ENCODE data around the gene ALK.

ALK gene

DNA sequence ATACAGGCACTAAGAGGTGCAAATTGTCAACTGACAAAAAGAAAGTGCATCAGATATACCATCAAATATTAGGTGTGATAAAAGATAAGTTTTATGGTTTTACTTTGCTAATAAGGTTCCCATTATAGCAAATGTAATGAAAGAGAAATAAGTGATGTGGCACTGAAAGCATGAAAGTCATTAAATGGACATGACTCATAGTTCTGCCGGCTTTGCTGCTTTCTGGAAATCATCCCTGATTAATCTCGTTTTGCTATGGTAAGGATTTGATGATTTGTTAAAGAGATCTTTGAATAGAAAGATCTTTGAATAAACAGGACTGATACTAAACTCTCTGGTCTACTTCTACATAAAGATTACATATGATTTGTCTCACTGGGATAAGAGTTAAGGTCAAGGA lies 733.5 kb downstream of the ALK start:
- H3K9me3 ChIP-seq = no peaks in the 10 kb centered on the region
- DNase-seq = no peak
- no peak overlapping the region for H3K27ac ChIP-seq
- H3K4me1 ChIP-seq = no peaks in the 10 kb centered on the region
- H3K4me3 ChIP-seq = no peak overlapping the region
- intact Hi-C loops (cut with DNase I; ENCODE audit: low total_unique reads) = no loop called here
- H3K27me3 ChIP-seq = no peaks in the 10 kb centered on the region
- TF ChIP-seq, protein P1, sequence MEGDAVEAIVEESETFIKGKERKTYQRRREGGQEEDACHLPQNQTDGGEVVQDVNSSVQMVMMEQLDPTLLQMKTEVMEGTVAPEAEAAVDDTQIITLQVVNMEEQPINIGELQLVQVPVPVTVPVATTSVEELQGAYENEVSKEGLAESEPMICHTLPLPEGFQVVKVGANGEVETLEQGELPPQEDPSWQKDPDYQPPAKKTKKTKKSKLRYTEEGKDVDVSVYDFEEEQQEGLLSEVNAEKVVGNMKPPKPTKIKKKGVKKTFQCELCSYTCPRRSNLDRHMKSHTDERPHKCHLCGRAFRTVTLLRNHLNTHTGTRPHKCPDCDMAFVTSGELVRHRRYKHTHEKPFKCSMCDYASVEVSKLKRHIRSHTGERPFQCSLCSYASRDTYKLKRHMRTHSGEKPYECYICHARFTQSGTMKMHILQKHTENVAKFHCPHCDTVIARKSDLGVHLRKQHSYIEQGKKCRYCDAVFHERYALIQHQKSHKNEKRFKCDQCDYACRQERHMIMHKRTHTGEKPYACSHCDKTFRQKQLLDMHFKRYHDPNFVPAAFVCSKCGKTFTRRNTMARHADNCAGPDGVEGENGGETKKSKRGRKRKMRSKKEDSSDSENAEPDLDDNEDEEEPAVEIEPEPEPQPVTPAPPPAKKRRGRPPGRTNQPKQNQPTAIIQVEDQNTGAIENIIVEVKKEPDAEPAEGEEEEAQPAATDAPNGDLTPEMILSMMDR (IDR thresholded peaks at IDR 0.05) = no peak
- peaks cover 0 to 26% (median 14%) of the 10 kb centered on the region in 3 donors for H3K36me3 ChIP-seq

DNA sequence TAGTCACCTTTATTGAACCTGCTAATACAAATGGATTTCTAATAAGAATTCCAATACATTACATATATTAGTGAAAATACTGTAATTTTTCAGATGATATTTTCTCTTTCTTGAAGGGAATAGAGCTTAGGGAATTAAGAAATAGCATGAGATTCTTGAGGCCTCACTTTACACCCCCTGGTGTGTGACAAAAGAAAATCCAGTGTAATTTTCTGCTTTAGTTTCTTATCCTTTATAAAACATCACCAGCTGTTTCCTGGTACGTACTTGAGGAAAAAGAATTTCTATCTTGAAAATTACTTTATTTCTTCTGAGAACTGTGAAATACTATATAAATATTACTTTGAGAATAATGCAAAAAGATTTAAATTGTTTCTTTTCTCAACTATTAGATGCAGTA lies 734.6 kb downstream of the ALK start:
- H3K9me3 ChIP-seq = no peaks in the 10 kb centered on the region
- H3K27ac ChIP-seq = no peak overlapping the region
- TF ChIP-seq, protein P1 (IDR thresholded peaks at IDR 0.05) = no peak
- no peaks in the 10 kb centered on the region for H3K27me3 ChIP-seq
- H3K36me3 ChIP-seq = peaks cover 8 to 37% (median 11%) of the 10 kb centered on the region in 3 donors
- no peak for DNase-seq
- no peaks in the 10 kb centered on the region for H3K4me1 ChIP-seq
- intact Hi-C loops (cut with DNase I; ENCODE audit: low total_unique reads) = no loop called here
- H3K4me3 ChIP-seq = no peak overlapping the region

DNA sequence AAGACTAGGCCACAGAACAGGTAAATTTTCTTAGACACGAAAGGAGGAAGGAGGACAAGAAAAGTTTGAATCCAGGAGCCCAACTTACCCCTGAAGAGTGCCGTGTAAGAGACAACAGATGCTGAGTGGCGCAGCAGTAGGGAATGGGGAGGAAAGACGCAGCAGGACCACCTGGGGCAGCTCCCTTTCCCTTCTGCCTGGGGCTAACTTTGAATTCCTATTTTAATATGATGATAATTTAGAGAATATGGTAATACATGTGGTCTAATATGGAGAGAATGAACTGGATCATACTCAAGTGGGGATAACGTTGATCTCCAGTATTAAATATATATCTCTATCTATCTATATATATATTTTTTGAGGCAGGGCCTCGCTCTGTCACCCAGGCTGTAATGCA lies 736.9 kb downstream of the ALK start:
- Histone ChIP-seq H3K9me3 (no peaks in the 10 kb centered on the region), H3K36me3 (peaks cover 13 to 46% (median 17%) of the 10 kb centered on the region in 3 donors), H3K4me3 (no peak overlapping the region), H3K27me3 (no peaks in the 10 kb centered on the region), H3K27ac (no peak overlapping the region), H3K4me1 (no peaks in the 10 kb centered on the region)
- intact Hi-C loops (cut with DNase I; ENCODE audit: low total_unique reads) = no loop called here
- DNase-seq = no peak
- TF ChIP-seq, protein P1 (IDR thresholded peaks at IDR 0.05) = no peak

DNA sequence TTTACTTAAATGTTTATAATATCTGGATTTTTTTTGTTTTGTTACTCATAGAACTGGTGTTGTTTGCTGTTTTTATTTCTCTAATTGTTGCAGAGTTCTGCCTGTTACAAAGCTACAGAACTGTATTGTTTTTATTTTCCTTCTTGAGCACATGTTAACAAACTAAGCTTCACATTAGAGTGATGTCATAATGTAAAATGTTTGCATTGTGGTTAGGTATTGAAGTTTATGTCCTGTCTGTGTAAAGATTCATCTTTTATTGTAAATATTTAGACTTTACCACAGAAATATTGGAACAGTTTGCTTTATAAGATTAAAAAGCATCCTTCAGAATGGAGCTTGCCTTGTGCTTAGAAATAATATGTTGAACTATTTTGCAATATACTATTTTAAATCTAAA lies 738.5 kb downstream of the ALK start:
- H3K4me3 ChIP-seq = no peak overlapping the region
- TF ChIP-seq, protein P1 (IDR thresholded peaks at IDR 0.05) = no peak
- peaks cover 14 to 50% (median 21%) of the 10 kb centered on the region in 3 donors for H3K36me3 ChIP-seq
- no peaks in the 10 kb centered on the region for H3K9me3 ChIP-seq
- no peak for DNase-seq
- no peaks in the 10 kb centered on the region for H3K27me3 ChIP-seq
- no peak overlapping the region for H3K27ac ChIP-seq
- intact Hi-C loops (cut with DNase I; ENCODE audit: low total_unique reads) = no loop called here
- no peaks in the 10 kb centered on the region for H3K4me1 ChIP-seq

DNA sequence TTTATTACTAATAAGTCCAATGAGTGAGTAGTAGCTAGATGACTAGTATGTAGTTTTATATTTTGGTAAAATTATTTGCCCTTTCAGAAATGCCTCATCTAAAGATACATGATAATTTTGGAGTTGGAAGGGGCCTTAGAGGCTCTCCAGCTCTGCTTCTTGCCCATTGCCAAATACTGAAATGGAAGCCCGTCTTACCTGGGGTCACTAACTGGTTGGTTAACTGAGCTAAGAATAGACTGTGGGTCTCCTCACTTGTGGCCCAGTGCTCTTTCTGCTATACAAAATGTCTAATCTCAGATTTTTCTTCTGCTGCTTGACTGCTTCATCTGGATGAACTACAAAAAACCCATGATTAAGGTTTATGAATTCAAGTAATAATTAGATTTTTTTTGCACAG lies 739.1 kb downstream of the ALK start:
- H3K36me3 ChIP-seq = peaks cover 14 to 46% (median 21%) of the 10 kb centered on the region in 3 donors
- H3K4me3 ChIP-seq = no peak overlapping the region
- DNase-seq = no peak
- no peaks in the 10 kb centered on the region for H3K27me3 ChIP-seq
- no peak overlapping the region for H3K27ac ChIP-seq
- TF ChIP-seq, protein P1 (IDR thresholded peaks at IDR 0.05) = no peak
- intact Hi-C loops (cut with DNase I; ENCODE audit: low total_unique reads) = no loop called here
- H3K4me1 ChIP-seq = no peaks in the 10 kb centered on the region
- H3K9me3 ChIP-seq = no peaks in the 10 kb centered on the region

DNA sequence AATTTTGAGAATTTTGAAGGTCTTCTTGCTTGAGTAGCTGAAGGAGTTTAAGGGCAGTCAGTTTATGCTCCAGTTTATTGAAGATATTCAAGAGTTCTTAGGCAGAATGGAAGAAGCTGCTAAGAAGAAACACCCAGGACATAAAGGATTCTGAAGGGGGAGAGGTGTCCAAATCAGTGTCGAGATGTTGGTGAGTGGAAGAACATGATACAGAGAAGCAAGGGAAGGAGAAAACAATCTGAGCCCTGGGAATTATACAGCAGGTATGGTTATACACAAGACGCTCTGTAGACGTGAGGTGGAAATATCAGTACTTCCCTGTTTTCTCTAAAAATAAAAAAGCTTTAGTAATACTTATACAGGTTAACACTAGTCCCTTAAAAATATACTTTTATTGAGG lies 746.0 kb downstream of the ALK start:
- H3K9me3 ChIP-seq = no peaks in the 10 kb centered on the region
- no peak for DNase-seq
- intact Hi-C loops (cut with DNase I; ENCODE audit: low total_unique reads) = no loop called here
- TF ChIP-seq, protein P1 (IDR thresholded peaks at IDR 0.05) = no peak
- peaks cover 27 to 40% (median 35%) of the 10 kb centered on the region in 3 donors for H3K36me3 ChIP-seq
- no peak overlapping the region for H3K27ac ChIP-seq
- H3K4me3 ChIP-seq = no peak overlapping the region
- H3K4me1 ChIP-seq = no peaks in the 10 kb centered on the region
- H3K27me3 ChIP-seq = no peaks in the 10 kb centered on the region

Data from tibial artery (tissue), 4 donors.